Stimulated activated CD8-positive, alpha-beta memory T cell treated with anti-CD3 and anti-CD28 coated beads, Interleukin-15, amount 100 ng/mL, for 1 hour (primary cell): ENCODE measurements around the gene NXPE4.
"Not testable (repeated sequence)": the region's sequence is repeated elsewhere in the genome, so short reads cannot be mapped to it uniquely, and the experiment has no call there.

Source experiments
- DNase-seq: peaks from one replicate; pipeline ENCODE4 v3.0.0-alpha.2; 2020; ENCODE audit warnings: low read depth

The NXPE4 gene

DNA sequence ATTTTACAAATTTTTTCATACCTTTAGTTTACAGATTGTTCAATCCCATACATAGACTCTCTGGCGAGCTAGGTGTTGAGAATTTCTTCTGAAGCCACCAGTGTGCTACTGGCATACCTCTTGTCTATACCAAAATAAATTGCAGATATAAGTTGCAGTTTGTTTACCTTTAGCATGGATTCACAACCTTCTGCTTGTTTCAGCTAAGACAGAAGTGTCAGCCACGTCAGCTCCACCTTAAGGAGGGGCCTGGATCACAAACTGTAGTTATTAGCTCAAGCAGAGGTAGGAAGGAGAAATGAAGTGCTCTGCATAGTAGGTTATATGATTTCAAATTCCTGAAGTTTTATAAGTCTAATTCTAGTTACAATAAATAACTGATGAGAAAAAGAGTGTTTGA is at the start of gene NXPE4:
Gene NXPE4 (minus strand): TSS at position 216 of the 400 bp plus-strand sequence. CDS start 1,027 bp downstream, outside the sequence.
- DNase-seq: no peak

DNA sequence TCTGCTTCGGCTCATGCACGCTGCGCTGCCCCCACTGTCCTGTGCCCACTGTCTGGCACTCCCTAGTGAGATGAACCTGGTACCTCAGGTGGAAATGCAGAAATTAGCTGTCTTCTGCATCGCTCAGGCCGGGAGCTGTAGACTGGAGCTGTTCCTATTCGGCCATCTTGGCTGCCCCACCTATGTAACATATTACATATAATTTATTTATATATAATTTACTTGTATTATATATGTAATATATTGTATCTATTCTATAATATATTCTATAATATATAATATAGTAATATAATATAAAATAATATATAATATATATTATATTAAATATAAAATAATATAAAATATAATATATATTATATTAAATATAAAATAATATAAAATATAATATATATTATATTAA is 43.9 kb upstream of the NXPE4 start:
- not testable (repeated sequence) for DNase-seq

DNA sequence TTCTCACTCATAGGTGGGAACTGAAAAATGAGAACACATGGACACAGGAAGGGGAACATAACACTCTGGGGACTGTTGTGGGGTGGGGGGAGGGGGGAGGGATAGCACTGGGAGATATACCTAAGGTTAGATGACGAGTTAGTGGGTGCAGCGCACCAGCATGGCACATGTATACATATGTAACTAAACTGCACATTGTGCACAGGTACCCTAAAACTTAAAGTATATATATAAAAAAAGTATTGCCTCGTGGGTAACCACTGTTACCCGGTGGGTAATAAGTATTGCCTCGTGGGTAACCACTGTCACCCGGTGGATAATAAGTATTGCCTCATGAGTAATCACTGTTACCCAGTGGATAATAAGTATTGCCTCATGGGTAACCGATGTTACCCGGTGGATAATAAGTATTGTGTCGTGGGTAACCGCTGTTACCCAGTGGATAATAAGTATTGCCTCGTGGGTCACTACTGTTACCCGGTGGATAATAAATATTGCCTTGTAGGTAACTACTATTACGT is 35.9 kb upstream of the NXPE4 start:
- DNase-seq: not testable (repeated sequence)

DNA sequence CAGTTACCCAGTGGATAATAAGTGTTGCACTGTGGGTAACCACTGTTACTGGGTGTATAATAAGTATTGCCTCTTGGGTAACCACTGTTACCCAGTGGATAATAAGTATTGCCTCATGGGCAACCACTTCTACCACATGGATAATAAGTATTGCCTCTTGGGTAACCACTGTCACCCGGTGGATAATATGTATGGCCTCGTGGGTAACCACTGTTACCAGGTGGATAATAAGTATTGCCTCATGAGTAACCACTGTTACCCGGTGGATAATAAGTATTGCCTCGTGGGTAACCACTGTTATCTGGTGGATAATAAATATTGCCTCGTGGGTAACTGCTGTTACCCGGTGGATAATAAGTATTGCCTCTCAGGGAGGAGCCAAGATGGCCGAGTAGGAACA is 29.7 kb upstream of the NXPE4 start:
- DNase-seq: no peak

DNA sequence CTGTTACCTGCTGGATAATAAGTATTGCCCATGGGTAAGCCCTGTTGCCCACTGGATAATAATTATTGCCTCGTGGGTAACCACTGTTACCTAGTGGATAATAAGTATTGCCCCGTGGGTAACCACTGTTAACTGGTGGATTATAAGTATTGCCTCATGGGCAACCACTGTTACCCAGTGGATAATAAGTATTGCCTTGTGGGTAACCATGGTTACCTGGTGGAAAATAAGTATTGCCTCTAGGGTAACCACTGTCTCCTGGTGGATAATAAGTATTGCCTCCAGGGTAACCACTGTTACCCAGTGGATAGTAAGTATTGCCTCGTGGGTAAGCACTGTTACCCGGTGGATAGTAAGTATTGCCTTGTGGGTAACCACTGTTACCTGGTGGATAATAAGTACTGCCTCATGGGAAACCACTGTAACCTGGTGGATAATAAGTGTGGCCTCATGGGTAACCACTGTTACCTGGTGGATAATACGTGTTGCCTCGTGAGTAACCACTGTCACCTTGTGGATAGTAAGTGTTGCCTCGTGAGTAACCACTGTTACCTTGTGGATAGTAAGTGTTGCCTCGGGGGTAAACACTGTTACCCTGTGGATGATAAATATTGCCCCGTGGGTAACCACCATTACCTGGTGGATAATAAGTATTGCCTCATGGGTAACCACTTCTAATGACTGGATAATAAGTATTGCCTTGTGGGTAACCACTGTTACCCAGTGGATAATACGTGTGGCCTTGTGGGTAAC is 29.0 kb upstream of the NXPE4 start:
- no peak for DNase-seq

DNA sequence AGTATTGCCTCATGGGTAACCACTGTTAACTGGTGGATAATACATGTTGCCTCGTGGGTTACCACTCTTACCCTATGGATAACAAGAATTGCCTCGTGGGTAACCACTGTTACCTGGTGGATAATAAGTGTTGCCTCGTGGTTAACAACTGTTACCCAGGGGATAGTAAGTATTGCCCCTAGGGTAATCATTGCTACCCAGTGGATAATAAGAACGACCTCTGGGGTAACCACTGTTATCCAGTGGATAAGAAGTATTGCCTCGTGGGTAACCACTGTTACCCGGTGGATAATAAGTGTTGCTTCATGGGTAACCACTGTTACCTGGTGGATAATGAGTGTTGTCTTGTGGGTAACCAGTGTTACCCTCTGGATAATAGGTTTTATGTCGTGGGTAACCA is 28.1 kb upstream of the NXPE4 start:
- no peak for DNase-seq

DNA sequence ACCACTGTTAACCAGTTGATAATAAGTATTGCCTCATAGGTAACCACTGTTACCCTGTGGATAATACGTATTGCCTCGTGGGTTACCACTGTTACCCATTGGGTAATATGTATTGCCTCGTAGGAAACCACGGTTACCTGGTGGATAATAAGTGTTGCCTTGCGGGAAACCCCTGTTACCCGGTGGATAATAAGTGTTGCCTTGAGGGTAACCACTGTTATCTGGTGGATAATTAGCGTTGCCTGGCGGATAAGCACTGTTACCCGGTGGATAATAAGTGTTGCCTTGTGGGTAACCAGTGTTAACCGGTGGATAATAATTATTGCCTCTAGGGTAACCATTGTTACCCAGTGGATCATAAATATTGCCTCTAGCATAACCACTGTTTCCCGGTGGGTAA is 27.3 kb upstream of the NXPE4 start:
- no peak for DNase-seq

DNA sequence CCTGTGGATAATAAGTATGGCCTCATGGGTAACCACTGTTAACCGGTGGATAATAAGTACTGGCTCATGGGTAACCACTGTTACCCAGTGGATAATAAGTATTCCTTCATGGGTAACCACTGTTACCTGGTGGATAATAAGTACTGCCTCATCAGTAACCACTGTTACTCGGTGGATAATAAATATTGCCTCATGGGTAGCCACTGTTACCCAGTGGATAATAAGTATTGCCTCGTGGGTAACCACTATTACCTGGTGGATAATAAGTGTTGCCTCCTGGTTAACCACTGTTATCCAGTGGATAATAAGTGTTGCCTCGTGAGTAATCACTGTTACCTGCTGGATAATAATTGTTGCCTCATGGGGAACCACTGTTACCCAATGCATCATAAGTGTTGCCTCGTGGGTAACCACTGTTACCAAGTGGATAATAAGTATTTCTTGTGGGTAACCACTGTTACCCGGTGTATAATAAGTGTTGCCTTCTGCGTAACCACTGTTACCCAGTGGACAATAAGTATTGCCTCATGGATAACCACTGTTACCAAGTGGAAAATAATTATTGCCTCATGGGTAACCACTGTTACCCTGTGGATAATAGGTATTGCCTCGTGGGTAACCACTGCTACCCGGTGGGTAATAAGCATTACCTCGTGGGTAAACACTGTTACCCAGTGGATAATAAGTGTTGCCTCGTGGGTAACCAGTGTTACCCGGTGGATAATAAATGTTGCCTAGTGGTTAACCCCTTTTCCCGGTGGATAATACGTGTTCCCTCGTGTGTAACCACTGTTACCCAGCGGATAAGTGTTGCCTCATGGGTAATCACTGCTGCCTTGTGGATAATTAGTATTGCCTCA is 26.6 kb upstream of the NXPE4 start:
- no peak for DNase-seq

DNA sequence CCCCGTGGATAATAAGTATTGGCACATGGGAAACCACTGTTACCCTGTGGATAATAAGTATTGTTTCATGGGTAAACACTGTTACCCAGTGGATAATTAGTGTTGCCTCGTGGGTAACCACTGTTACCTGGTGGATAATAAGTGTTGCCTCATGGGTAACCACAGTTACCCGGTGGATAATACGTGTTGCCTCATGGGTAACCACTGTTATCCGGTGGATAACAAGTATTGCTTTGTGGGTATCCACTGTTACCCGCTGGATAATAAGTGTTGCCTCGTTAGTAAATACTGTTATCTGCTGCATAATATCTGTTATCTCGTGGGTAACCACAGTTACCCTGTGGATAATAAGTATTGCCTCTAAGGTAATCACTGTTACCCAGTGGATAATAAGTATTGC is 25.5 kb upstream of the NXPE4 start:
- no peak for DNase-seq

DNA sequence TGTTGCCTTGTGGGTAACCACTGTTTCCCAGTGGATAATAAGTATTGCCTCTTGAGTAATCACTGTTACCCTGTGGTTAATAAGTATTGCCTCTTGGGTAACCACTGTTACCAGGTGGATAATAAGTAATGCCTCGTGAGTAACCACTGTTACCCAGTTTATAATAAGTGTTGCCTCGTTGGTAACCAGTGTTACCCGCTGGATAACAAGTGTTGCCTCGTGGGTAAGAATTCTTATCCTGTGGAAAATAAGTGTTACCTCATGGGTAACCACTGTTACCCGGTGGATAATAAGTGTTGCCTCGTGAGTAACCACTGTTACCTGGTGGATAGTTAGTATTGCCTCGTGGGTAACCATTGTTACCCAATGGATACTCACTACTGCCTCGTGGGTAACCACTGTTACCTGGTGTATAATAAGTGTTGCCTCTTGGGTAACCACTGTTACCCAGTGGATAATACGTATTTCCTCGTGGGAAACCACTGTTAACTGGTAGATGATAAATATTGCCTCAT is 24.1 kb upstream of the NXPE4 start:
- DNase-seq: no peak

DNA sequence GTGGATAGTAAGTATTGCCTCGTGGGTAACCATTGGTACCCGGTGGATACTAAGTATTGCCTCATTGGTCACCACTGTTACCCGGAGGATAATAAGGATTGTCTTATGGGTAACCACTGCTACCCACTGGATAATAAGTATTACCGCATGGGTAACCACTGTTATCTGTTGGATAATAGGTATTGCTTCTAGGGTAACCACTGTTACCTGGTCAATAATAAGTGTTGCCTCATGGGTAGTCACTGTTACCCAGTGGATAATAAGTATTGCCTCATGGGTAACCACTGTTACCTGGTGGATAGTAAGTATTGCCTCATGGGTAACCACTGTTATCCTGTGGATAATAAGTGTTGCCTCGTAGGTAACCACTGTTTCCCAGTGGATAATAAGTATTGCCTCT is 22.6 kb upstream of the NXPE4 start:
- DNase-seq: no peak

DNA sequence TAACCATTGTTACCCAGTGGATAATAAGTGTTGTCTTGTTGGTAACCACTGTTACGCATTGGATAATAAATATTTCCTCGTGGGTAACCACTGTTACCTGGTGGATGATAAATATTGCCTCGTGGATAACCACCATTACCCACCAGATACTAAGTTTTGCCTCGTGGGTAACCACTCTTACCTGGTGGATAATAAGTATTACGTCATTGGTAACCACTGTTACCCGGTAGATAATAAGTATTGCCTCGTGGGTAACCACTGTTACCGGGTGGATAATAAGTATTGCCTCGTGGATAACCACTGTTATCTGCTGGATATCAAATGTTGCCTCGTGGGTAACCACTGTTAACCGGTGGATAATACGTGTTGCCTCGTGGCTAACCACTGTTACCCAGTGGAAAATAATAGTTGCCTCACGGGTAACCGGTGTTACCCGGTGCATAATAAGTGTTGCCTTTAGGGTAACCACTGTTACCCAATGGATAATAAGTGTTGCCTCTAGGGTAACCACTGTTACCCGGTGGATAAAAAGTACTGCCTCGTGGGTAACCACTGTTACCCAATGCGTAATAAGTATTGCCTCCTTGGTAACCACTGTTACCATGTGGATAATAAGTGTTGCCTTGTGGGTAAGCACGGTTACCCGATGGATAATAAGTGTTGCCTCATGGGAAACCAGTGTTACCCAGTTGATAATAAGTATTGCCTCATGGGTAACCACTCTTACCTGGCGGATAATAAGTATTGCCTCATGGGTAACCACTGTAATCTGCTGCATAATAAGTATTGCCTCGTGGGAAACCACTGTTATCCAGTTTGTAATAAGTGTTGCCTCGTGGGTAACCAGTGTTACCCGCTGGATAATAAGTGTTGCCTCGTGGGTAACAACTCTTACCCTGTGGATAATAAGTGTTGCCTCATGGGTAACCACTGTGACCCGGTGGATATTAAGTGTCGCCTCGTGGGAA is 21.9 kb upstream of the NXPE4 start:
- no peak for DNase-seq

DNA sequence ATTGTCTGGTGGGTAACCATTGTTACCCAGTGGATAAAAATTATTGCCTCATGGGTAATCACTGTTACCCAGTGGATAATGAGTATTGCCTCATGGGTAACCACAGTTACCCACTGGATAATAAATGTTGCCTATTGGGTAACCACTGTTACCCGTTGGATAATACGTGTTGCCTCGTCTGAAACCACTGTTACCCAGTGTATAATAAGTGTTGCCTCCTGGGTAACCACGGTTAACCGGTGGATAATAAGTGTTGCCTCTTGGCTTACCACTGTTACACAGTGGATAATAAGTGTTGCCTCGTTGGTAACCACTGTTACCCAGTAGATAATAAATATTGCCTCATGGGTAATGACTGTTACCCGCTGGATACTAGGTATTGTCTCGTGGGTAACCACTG is 20.9 kb upstream of the NXPE4 start:
- no peak for DNase-seq

DNA sequence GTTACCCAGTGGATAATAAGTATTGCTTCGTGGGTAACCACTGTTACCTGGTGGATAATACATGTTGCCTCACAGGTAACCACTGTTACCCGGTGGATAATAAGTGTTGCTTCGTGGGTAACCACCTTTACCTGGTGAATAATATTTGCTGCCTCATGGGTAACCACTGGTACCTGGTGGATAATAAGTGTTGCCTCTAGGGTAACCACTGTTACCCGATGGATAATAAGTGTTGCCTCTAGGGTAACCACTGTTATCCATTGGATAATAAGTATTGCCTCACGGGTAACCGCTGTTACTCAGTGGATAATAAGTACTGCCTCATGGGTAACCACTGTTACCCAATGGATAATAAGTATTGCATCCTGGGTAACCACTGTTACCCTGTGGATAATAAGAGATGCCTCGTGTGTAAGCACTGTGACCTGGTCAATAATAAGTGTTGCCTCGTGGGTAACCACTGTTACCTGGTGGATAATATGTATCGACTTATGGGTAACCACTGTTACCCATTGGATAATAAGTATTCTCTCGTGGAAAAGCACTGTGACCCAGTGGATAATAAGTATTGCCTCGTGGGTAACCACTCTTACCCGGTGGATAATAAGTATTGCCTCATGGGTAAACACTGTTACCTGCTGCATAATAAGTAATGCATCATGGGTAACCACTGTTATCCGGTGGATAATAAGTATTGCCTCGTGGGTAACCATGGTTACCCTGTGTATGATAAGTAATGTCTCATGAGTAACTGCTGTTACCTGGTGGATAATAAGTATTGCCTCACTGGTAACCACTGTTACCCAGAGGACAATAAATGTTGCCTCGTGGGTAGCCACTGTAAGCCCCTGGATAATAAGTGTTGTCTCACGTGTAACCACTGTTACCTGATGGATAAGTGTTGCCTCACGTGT is 20.1 kb upstream of the NXPE4 start:
- DNase-seq: no peak

DNA sequence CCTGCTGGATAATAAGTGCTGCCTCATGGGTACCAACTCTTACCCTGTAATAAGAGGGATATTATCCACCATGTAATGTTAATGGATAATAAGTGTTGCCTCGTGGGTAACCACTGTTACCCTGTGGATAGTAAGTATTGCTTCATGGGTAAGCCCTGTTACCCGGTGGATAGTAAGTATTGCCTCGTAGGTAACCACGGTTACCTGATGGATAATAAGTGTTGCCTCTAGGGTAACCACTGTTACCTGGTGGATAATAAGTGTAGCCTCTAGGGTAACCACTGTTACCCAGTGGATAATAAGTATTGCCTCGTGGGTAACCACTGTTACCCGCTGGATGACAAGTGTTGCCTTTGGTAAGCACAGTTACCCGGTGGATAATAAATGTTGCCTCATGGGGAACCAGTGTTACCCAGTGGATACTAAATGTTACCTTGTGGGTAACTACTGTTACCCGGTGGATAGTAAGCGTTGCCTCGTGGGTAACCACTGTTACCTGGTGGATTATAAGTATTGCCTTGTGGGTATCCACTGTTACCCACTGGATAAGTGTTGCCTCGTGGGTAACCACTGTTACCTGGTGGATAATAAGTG is 18.6 kb upstream of the NXPE4 start:
- DNase-seq: no peak

DNA sequence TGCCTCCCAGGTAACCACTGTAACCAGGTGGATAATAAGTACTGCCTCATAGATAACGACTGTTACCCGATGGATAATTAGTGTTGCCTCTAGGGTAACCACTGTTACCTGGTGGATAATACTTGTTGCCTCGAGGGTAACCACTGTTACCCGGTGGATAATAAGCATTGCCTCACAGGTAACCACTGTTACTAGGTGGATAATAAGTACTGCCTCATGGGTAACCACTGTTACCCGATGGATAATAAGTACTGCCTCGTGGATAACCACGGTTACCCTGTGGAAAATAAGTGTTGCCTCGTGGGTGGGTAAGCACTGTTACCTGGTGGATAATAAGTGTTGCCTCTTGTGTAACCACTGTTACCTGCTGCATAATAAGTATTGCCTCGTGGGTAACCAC is 17.5 kb upstream of the NXPE4 start:
- DNase-seq: not testable (repeated sequence)

DNA sequence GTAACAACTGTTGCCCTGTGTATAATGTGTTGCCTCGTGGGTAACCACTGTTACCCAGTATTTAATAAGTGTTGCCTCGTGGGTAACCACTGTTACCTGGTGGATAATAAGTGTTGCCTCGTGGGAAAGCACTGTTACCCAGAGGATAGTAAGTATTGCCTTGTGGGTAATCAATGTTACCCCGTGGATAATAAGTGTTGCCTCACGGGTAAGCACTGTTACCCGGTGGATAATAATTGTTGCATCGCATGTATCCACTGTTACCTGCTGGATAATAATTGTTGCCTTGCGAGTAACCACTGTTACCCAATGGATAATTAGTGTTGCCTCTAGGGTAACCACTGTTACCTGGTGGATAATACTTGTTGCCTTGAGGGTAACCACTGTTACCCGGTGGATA is 17.1 kb upstream of the NXPE4 start:
- no peak for DNase-seq

DNA sequence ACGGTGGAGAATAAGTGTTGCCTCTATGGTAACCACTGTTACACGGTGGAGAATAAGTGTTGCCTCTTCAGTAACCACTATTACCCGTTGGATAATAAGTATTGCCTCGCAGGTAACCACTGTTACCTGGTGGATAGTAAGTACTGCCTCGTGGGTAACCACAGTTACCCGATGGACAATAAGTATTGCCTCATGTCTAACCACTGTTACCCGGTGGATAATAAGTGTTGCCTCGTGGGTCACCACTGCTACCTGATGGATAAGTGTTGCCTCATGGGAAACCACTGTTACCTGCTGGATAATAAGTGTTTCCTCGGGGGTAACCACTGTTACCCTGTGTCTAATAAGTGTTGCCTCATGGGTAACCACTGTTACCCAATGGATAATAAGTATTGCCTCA is 16.6 kb upstream of the NXPE4 start:
- DNase-seq: not testable (repeated sequence)

DNA sequence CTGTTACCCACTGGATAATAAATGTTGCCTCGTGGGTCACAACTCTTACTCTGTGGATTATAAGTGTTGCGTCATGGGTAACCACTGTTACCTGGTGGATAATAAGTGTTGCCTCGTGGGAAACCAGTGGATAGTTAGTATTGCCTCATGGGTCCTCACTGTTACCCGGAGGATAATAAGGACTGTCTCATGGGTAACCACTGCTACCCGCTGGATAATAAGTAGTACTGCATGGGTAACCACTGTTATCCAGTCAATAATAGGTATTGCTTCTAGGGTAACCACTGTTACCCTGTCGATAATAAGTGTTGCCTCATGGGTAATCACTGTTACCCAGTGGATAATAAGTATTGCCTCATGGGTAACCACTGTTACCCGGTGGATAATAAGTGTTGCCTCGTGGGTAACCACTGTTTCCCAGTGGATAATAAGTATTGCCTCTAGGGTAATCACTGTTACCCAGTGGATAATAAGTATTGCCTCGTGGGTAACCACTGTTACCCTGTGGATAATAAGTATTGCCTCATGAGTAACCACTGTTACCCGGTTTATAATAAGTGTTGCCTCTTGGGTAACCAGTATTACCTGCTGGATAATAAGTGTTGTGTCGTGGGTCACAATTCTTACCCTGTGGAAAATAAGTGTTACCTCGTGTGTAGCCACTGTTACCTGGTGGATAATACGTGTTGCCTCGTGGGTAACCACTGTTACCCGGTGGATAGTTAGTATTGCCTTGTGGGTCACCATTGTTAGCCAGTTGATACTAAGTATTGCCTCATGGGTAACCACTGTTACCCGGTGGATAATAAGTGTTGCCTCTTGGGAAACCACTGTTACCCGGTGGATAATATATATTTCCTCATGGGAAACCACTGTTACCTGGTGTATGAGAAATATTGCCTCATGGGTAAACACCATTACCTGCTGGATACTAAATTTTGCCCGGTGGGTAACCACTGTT is 15.7 kb upstream of the NXPE4 start:
- DNase-seq: no peak
